Activated CD8-positive, alpha-beta memory T cell treated with anti-CD3 and anti-CD28 coated beads for 48 hours (primary cell): Measurements from ENCODE around the gene GRN.
A peak's percentile ranks its signal among the peaks of the same experiment; 100 is the strongest.
"Not testable (repeated sequence)": the region's sequence is repeated elsewhere in the genome, so short reads cannot be mapped to it uniquely, and the experiment has no call there.

Experiments
- DNase-seq, 3 experiments: peaks; one replicate each; pipeline ENCODE4 v3.0.0-alpha.2; 2020; ENCODE audit warnings: low read depth in 2 of 3, low spot score in 2 of 3

GRN gene

DNA sequence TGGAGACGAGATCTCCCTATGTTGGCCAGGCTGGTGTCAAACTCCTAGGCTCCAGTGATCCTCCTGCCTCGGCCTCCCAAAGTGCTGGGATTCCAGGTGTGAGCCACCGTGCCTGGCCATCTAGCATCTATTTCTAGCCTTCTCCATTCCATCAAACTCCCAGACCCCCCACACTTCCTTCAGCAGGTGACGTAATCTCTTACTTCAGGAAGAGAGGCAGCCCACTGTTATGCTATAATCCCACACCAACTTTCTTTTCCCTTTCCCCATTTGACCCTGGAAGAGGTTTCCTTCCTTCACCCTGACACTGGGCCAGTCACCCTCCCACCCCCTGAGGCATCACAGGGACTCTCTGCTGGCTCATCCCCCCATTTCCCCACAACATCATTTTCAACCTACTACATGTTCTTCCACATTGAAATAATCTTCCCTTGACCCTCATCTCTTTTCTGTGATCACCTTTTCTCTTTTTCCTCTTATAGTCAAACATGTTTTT, 36.8 kb downstream of the GRN start:
- no peak for DNase-seq

DNA sequence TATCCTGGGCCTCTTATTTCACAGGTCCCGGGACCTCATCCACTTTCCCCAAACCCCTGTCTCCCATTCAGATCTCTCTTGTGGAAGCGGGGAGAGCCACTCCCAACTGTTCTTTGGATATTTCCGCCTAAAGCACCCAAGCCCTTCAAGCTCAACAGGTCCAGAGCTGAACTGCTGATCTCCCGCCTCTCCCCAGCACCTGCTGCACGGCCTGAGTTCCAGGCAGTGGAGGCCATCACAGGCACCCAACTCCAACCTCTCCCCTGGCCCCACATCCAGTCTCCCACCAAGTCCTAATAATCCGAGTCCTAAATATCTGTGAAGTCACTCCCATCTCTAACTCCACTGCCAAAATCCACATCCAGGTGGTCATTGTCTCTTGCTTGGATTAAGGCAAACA, 37.8 kb downstream of the GRN start:
- DNase-seq = no peak

DNA sequence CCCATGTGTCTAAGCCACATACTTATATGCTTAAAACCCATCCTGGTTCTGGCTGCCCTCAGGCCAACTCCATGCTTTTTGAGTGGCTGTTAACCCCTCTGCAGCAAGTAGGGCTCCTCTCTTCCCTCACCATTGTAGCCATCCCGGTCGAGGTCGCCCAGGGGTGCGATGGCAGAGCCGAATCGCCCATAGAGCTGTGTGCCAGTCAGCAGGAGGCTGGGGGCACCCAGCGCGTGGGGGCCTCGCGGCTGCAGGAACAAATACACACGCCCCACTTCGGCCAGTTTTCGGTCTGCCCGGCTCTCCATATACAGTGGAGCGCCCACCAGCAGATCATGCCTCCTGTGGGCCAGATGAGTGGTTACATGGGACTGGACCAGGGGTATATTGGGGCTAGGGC, 38.3 kb downstream of the GRN start:
- DNase-seq = no peak

DNA sequence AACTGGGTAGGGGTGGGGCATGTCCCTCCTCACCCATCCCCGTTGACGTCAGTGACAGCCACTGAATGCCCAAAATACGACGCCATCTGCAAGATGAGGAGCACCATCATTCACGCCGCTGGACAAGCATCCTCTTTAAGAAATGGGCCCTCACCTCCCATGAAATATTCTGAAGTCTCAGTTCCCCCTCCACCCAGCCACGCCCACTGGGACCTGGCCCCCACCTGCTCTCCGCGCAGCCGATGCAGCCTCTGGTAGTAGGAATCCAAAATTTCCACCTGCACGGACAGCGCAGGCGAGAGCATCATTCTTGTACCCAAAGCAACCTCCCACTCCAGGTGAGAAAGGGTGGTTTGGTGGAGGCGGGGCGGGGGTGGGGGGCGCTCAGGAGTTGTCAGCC, 38.8 kb downstream of the GRN start:
- no peak for DNase-seq

DNA sequence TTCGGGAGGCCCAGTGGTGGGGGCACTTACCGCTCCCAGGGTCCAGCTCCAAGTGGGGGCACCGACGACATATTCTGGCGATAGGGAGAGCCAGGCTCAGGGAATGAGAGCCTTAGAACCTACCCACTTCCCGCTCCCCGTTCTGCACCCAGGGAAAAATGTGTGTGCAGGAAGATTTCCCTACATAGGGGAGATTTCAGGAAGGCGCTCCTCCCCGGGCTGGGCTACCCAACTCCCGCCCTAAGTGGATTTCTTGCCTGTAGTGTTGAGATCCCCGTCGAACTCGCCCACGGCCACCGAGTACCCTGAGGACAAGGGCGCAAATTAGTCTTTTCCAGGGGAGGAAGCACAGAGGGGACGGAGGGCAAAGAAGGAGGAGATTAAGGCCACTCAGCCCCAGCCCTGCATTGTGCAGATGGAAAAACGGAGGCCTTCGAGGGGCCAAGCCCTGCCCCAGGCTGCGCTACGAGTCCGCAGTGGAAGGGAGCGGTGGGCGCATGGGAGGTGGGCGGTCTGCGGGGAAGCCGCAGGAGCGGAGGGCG, 39.2 kb downstream of the GRN start:
- DNase-seq = no peak

- DNase-seq = no peak
These were observed 39.8 kb downstream of the GRN start for GRCh38 chr17:44384823-44385286.

DNA sequence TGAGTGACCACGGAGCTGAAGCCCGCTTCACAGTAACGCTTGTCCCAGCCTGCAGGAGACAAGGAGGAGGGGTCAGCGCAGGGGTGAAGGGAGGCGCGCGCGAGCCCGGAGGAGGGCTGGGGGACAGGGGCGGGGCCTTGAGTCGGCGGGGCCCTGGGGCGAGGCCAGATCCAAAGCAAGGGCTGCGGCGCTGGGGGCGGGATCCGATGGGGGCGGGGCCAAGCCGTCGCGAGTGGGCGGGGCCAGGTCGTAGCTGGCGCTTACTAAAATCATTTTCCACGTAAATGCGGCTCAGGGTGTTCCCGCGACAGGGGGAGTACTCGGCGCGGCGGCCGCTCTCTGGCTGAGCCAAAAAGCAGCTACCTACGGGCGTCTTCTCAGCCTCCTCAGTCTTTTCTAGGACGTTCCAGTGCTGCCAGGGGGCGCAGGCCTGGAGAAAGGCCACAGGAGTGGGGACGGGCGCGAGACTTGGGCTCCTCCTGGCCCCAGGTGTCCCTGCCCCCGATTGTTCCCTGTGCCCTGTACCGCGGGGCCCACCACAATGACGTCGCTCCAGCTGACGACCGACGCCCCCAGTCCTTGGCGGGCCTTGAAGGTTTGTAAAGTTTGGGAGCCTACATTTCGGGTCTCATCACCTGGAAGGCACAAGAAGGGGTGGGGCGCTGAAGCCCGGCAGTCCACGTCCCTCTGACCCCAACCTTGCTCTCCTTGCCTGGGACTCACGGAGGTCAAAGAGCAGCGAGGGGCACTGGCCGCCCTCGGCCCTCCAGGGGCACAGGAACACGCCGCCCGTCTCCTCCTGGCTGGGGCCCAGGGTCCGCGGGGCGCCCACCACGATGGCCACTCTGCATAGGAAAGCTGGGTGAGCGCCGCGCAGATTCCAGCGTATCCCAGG, 40.4 kb downstream of the GRN start:
- DNase-seq = peak; percentile 68 to 82 (median 77)

DNA sequence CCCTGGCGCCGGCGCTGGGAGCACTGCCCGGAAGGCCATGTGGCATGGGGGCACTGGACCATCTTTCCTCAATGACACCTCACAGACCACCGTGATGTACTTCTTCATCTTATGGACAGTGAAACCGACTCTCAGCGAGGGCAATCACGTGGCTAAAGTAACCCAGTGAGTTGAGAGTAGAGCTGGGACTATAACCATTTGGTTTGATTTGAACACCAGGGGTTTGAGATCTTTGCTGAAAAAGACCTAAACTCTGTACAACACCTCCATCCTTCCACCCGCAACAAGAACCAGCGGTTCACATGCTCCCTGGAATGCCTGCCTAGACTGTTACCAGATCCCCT, 41.1 kb downstream of the GRN start:
- no peak for DNase-seq

GRCh38 chr17:44387804-44388203, 42.7 kb downstream of the GRN start:
- no peak for DNase-seq

GRCh38 chr17:44389281-44389680, 44.2 kb downstream of the GRN start, which contains the start of gene ITGA2B:
Gene ITGA2B, minus strand, starts transcription at chr17:44389649. Its CDS starts 176 bp downstream, at chr17:44389473.
- no peak for DNase-seq

- no peak for DNase-seq
These were observed 44.7 kb downstream of the GRN start for GRCh38 chr17:44389723-44390202.

DNA sequence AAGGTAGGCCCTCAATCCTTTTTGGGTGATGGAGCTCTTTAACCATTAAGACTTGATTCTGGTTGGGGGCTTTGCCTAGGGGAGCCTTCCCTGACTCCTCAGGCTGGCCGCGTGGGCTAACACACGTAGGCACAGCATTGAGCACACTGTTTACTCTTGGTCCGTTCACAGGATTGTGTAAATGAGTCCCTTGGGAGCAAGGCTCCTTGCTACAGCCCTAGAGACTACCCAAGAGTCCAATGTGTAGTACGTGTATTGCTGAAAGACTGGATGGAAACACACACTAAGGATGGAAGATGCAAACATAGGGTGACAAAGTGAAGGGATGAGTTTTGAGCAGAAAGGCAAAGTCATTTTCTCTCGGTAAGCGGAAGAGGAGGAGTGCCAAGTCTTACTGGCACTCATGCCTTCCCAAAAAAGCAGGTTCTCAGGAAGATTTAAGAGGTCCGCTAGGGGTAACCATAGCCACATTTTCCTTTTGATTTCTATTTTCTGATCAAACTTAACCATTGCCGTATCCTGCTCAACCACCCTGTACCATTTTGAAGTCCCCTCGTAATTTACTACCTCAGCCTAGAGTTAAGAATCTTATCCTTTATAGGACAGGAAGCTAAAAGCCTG, 45.3 kb downstream of the GRN start:
- DNase-seq = no peak

DNA sequence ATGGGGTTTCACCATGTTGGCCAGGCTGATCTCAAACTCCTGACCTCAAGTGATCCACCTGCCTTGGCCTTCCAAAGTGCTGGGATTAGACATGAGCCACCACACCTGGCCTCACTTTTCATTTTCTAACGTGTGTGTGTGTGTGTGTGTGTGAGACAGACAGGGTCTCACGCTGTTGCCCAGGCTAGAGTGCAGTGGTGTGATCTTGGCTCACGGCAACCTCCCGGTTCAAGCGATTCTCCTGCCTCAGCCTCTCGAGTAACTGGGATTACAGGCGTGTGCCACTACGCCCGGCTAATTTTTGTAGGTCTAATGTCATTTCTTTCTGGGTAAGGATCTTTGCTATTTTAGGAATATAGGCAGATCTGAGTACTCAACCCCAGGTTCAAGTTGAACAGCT, 49.0 kb downstream of the GRN start:
- DNase-seq = not testable (repeated sequence)

GRCh38 chr17:44394833-44395232, 49.7 kb downstream of the GRN start:
- DNase-seq = no peak

DNA sequence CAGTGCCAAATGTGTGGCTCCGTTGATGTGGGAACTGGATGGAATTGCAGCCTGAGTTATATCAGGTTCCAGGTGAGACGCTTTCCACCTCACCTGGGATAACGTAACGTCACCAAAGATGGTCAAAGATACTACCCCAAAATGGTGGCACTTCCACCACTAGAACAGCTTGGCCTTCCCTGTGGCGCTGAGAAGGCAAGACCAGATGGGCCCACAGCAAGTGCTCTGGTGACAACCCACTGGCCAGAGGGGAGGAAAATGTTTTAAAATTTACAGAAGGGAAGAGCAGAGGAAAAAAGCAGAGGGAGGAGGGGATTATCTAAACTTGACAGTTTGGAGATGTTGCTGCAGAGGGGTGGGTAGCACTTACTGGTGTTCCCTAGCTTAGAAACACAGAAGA, 51.8 kb downstream of the GRN start:
- DNase-seq = no peak

GRCh38 chr17:44397479-44398440, 52.7 kb downstream of the GRN start:
- no peak for DNase-seq

GRCh38 chr17:44398692-44399691, 53.9 kb downstream of the GRN start:
- no peak for DNase-seq

DNA sequence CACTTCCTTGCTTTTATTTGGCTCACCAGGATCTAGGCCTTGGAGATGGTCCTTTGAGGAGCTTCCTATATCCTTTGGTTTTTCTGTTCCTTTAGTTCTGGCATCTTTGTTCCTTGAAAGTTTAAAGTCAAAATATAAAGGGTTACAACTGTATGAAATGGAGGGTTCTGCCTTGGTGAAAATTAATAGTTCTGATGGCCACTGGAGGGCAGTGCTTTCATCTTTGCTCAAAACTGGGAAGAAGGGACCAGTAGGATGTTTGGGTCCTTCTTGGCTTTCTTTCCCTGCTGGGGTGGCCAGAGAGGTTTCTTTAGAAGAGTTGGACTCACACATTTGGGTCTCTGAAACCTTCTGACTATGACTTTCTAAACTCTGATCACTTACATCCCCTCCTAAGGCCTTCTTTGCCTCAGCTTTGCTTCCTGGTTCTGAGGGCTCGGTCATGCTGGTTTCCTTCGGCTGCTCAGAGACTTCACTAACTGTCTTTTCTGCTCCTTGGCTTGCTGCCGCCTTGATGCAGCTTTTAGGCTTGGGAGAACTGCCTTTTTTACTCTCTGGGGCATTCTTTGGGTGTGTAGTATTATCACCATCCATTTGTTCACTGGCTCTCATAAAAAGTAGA, 55.2 kb downstream of the GRN start:
- no peak for DNase-seq
